B cell (primary cell): ENCODE measurements around the gene TAMALIN. TPM values are rescaled to one million over a fixed set of nuclear protein-coding genes. Genes with fewer than 3 reads are reported as not detected.

Source experiments
- ATAC-seq: fragments of 200-7000 bp; cut with Tn5 transposase; one replicate; pipeline ENCODE4 v1.10.0; 2021; ENCODE audit warnings: low read depth, mild to moderate bottlenecking, moderate number of reproducible peaks, moderate library complexity
- CTCF ChIA-PET: fragments of 350-600 bp; sonication (Branson Sonifier 250); formaldehyde crosslinking; loops from one replicate; lab custom pipeline; 2021; ENCODE audit warnings: antibody characterized with exemption, inconsistent platforms; lab: Charles Lee
- POLR2A ChIA-PET: fragments of 350-600 bp; sonication (Branson Sonifier 250); formaldehyde crosslinking; loops from one replicate; lab custom pipeline; 2021; ENCODE audit warnings: antibody characterized with exemption; lab: Charles Lee
- DNase-seq: peaks from one replicate; pipeline ENCODE4 v3.0.0; 2013
- H2AFZ ChIP-seq: 2 replicates; pipeline ENCODE4 v1.6.1; 2012; ENCODE audit warnings: mild to moderate bottlenecking, low read depth, low read length; ENCODE audit not compliant: insufficient read depth, poor library complexity, severe bottlenecking
- H3K27ac ChIP-seq, 2 donors: 1 replicate in 1 of 2; 2 replicates in 1 of 2; pipeline ENCODE4 v1.5.1; 2012 to 2013; ENCODE audit warnings: low read length in 2 of 2, mild to moderate bottlenecking in 2 of 2, moderate library complexity in 1 of 2
- H3K27me3 ChIP-seq, 4 experiments: fragments of 200-600 bp in 1 of 4; sonication (generic) in 1 of 4; replicated peaks in 1 of 4; 1 replicate in 2 of 4; 2 replicates in 2 of 4; pipeline versions ENCODE4 v1.6.1 to v1.7.0; 2013 to 2016; ENCODE audit warnings: low read length in 3 of 4, mild to moderate bottlenecking in 2 of 4, mixed read lengths in 1 of 4, moderate library complexity in 1 of 4; ENCODE audit not compliant: insufficient read depth in 4 of 4, control insufficient read depth in 3 of 4; ENCODE audit errors: control extremely low read depth in 1 of 4
- H3K36me3 ChIP-seq, 2 experiments: replicated peaks in 1 of 2; 1 replicate in 1 of 2; 2 replicates in 1 of 2; pipeline versions ENCODE4 v1.6.1 to v1.7.1; 2013; ENCODE audit warnings: low read length in 1 of 2; ENCODE audit not compliant: insufficient read depth in 2 of 2, control insufficient read depth in 1 of 2; ENCODE audit errors: control extremely low read depth in 1 of 2, extremely low read depth in 1 of 2
- H3K4me1 ChIP-seq, 2 donors: fragments of 200-600 bp in 1 of 2; sonication (generic) in 1 of 2; 1 replicate in 1 of 2; 2 replicates in 1 of 2; pipeline versions ENCODE4 v1.5.1 to v1.6.1; 2013 to 2017; ENCODE audit warnings: low read length in 2 of 2; ENCODE audit not compliant: control insufficient read depth in 2 of 2, insufficient read depth in 2 of 2
- H3K4me2 ChIP-seq: replicated peaks from 2 replicates; pipeline ENCODE3; 2012; ENCODE audit warnings: mild to moderate bottlenecking, low read depth, low read length; ENCODE audit not compliant: poor library complexity, severe bottlenecking
- H3K4me3 ChIP-seq, 5 experiments: fragments of 200-600 bp in 1 of 5; sonication (generic) in 1 of 5; 1 replicate in 3 of 5; 2 replicates in 2 of 5; pipeline versions ENCODE4 v1.5.1 to v1.7.0; 2011 to 2016; ENCODE audit warnings: low read length in 4 of 5, mild to moderate bottlenecking in 4 of 5, low read depth in 2 of 5, control low read depth in 1 of 5, moderate library complexity in 1 of 5; ENCODE audit not compliant: insufficient read depth in 1 of 5; ENCODE audit errors: control extremely low read depth in 1 of 5, extremely low read depth in 1 of 5
- H3K79me2 ChIP-seq: fragments of 200-600 bp; sonication (generic); one replicate; pipeline ENCODE4 v1.6.0; 2016; ENCODE audit warnings: low read length; ENCODE audit not compliant: control insufficient read depth, insufficient read depth
- H3K9ac ChIP-seq: fragments of 200-600 bp; sonication (generic); 2 replicates; pipeline ENCODE4 v1.6.1; 2017; ENCODE audit warnings: mild to moderate bottlenecking, low read length, moderate library complexity
- H3K9me3 ChIP-seq, 3 donors: one replicate each; pipeline versions ENCODE4 v1.6.1 to v1.7.1; 2013; ENCODE audit warnings: low read length in 2 of 3; ENCODE audit not compliant: control insufficient read depth in 2 of 3, insufficient read depth in 1 of 3; ENCODE audit errors: control extremely low read depth in 1 of 3
- H4K20me1 ChIP-seq: 2 replicates; pipeline ENCODE4 v1.6.0; 2012; ENCODE audit warnings: mild to moderate bottlenecking, low read length; ENCODE audit not compliant: insufficient read depth, control insufficient read depth, poor library complexity, severe bottlenecking
- H3K27ac Mint-ChIP-seq: one replicate; pipeline ENCODE4 v1.8.0; 2021; ENCODE audit warnings: mixed read lengths
- H3K27me3 Mint-ChIP-seq: one replicate; pipeline ENCODE4 v1.8.0; 2021; ENCODE audit warnings: mixed read lengths
- H3K4me1 Mint-ChIP-seq: one replicate; pipeline ENCODE4 v1.8.0; 2021; ENCODE audit warnings: mixed read lengths
- H3K4me3 Mint-ChIP-seq: one replicate; pipeline ENCODE4 v1.8.0; 2021; ENCODE audit warnings: mixed read lengths
- H3K9me3 Mint-ChIP-seq: one replicate; pipeline ENCODE4 v1.8.0; 2022; ENCODE audit warnings: mixed read lengths; ENCODE audit not compliant: insufficient read depth
- CTCF ChIP-seq: fragments of 200-600 bp; IDR thresholded peaks from one replicate; pipeline ENCODE4 v1.8.0; 2022; ENCODE audit warnings: antibody characterized with exemption, mild to moderate bottlenecking
- EZH2 ChIP-seq: IDR thresholded peaks from 2 replicates; pipeline ENCODE4 v1.6.1; 2012; ENCODE audit warnings: borderline replicate concordance, low read depth, mild to moderate bottlenecking, moderate library complexity, low read length; ENCODE audit not compliant: insufficient read depth, poor library complexity, severe bottlenecking
- WGBS: methylation state at CpG from one replicate; pipeline ENCODE4 v1.1.5; 2013; ENCODE audit warnings: missing lambda C conversion rate; ENCODE audit not compliant: insufficient coverage; 5-methylcytosine and 5-hydroxymethylcytosine counted together
- intact Hi-C: fragments of 100-400 bp; cut with micrococcal nuclease; formaldehyde crosslinking; loops from one replicate; pipeline ENCODE4 v1.10.0; 2022
- polyA plus RNA-seq: library from polyadenylated mRNA; depleted of rRNA; stranded (reverse); fragments of >200 nt; gene quantifications from 2 replicates; pipeline ENCODE4 v1.2.3, GENCODE V29; 2012
- total RNA-seq, 2 donors: library from RNA; stranded (reverse); fragments of 120-200 nt in 1 of 2; gene quantifications; 1 replicate in 1 of 2; 2 replicates in 1 of 2; pipeline versions ENCODE4 v1.2.3 to v1.2.4, GENCODE V29; 2013 to 2022

TAMALIN gene
- total and polyA plus RNA-seq, 2 donors (not counting 1 experiment from before 2014, with no cell fraction given): 139 to 151 TPM

- peaks cover 32% of the 10 kb centered on the region for H3K4me1 Mint-ChIP-seq
- intact Hi-C loops: no loop called here
- DNase-seq (peak; percentile 38), ATAC-seq (no peak)
- H3K4me3 ChIP-seq: no peak overlapping the region
- peaks cover 0 to 33% of the 10 kb centered on the region in 2 experiments for H3K36me3 ChIP-seq
- H3K27ac Mint-ChIP-seq: peak overlapping the region; percentile 56
- no peaks in the 10 kb centered on the region for H3K27me3 ChIP-seq
- 53% methylated on average over 9 of the region's 11 CpGs for WGBS
- H3K27ac ChIP-seq: no peak overlapping the region
- no peak overlapping the region for H3K4me3 Mint-ChIP-seq
- H3K4me1 ChIP-seq: peaks cover 26 to 35% of the 10 kb centered on the region in 2 donors
- ChIA-PET CTCF (interaction anchor here (0.8 to 11.7 kb wide), 6 partner anchors 12 to 111 kb away, joined by 3 to 590 read pairs (median 3); no protein-coding TSS in a partner anchor), POLR2A (interaction anchor here (1.2 to 1.5 kb wide), 2 partner anchors 10 to 13 kb away, joined by 3 to 7 read pairs; no protein-coding TSS in a partner anchor)
- no peak for TF ChIP-seq EZH2
- no peak for TF ChIP-seq CTCF
- no peaks in the 10 kb centered on the region for H3K27me3 Mint-ChIP-seq
- H3K4me2 ChIP-seq: no peak overlapping the region
- peaks cover 5% of the 10 kb centered on the region for H3K79me2 ChIP-seq
- H2AFZ ChIP-seq: no peak overlapping the region
- H4K20me1 ChIP-seq: peaks cover 41% of the 10 kb centered on the region
- no peak overlapping the region for H3K9ac ChIP-seq
- H3K9me3 ChIP-seq: no peaks in the 10 kb centered on the region
- no peaks in the 10 kb centered on the region for H3K9me3 Mint-ChIP-seq
Measured at GRCh38 chr12:52010152-52010622, 3.4 kb downstream of the TAMALIN start.
